Liver (tissue), 9 donors: ENCODE results near the gene SH2D3A. TPM values are rescaled to one million over a fixed set of nuclear protein-coding genes. Genes with fewer than 3 reads are reported as not detected.

Experiments used
- DNase-seq: peaks from one replicate; pipeline ENCODE4 v3.0.0-alpha.2; 2017; ENCODE audit warnings: low spot score
- H3K27ac ChIP-seq, 2 donors: one replicate each; pipeline ENCODE4 v1.7.0; 2013; ENCODE audit warnings: inconsistent platforms in 2 of 2, low read length in 2 of 2, control low read depth in 1 of 2, low read depth in 1 of 2, mild to moderate bottlenecking in 1 of 2
- H3K27me3 ChIP-seq, 4 donors: one replicate each; pipeline versions ENCODE4 v1.6.1 to v1.7.0; 2013; ENCODE audit warnings: low read length in 3 of 4, inconsistent platforms in 1 of 4, mild to moderate bottlenecking in 1 of 4, moderate library complexity in 1 of 4; ENCODE audit not compliant: control insufficient read depth in 4 of 4, insufficient read depth in 4 of 4
- H3K36me3 ChIP-seq, 4 donors: one replicate each; pipeline versions ENCODE4 v1.6.1 to v1.7.0; 2013; ENCODE audit warnings: low read length in 3 of 4, mild to moderate bottlenecking in 3 of 4, low read depth in 1 of 4, moderate library complexity in 1 of 4; ENCODE audit not compliant: control insufficient read depth in 4 of 4, insufficient read depth in 3 of 4
- H3K4me1 ChIP-seq, 4 donors: one replicate each; pipeline versions ENCODE4 v1.6.1 to v1.7.0; 2013; ENCODE audit warnings: low read length in 3 of 4, mild to moderate bottlenecking in 3 of 4, moderate library complexity in 1 of 4; ENCODE audit not compliant: control insufficient read depth in 4 of 4, insufficient read depth in 4 of 4
- H3K4me3 ChIP-seq, 3 donors: one replicate each; pipeline versions ENCODE4 v1.6.1 to v1.7.0; 2013; ENCODE audit warnings: low read length in 3 of 3, control low read depth in 1 of 3, low read depth in 1 of 3, mild to moderate bottlenecking in 1 of 3
- H3K9ac ChIP-seq, 2 donors: one replicate each; pipeline ENCODE4 v1.7.0; 2013; ENCODE audit warnings: low read length in 2 of 2, mild to moderate bottlenecking in 2 of 2, moderate library complexity in 2 of 2, control low read depth in 1 of 2, low read depth in 1 of 2
- H3K9me3 ChIP-seq, 4 donors: one replicate each; pipeline versions ENCODE4 v1.6.1 to v1.7.0; 2013; ENCODE audit warnings: low read length in 3 of 4; ENCODE audit not compliant: control insufficient read depth in 4 of 4
- EGR1 ChIP-seq, 2 donors: IDR thresholded peaks; 2 replicates each; pipeline ENCODE4 v1.6.1; 2016 to 2018; ENCODE audit warnings: antibody characterized with exemption in 2 of 2, low read depth in 2 of 2
- FOXA1 ChIP-seq: IDR thresholded peaks from 2 replicates; pipeline ENCODE4 v1.6.1; 2016; ENCODE audit warnings: antibody characterized with exemption
- HNF4A ChIP-seq, 2 donors: conservative IDR thresholded peaks; 2 replicates each; pipeline ENCODE4 v1.6.1; 2016; ENCODE audit warnings: antibody characterized with exemption in 2 of 2, mild to moderate bottlenecking in 2 of 2
- HNF4G ChIP-seq: IDR thresholded peaks from 2 replicates; pipeline ENCODE4 v1.6.1; 2016; ENCODE audit warnings: antibody characterized with exemption
- NR2F2 ChIP-seq: IDR thresholded peaks from 2 replicates; pipeline ENCODE4 v1.6.1; 2016; ENCODE audit warnings: antibody characterized with exemption
- RAD21 ChIP-seq, 2 donors: IDR thresholded peaks; 2 replicates each; pipeline ENCODE4 v1.6.1; 2016; ENCODE audit warnings: antibody characterized with exemption in 2 of 2, mild to moderate bottlenecking in 2 of 2
- SP1 ChIP-seq: IDR thresholded peaks from 2 replicates; pipeline ENCODE4 v1.6.1; 2018; ENCODE audit warnings: antibody characterized with exemption, mild to moderate bottlenecking
- TAF1 ChIP-seq: conservative IDR thresholded peaks from 2 replicates; pipeline ENCODE4 v1.6.1; 2016; ENCODE audit warnings: antibody characterized with exemption, mild to moderate bottlenecking
- YY1 ChIP-seq: IDR thresholded peaks from 2 replicates; pipeline ENCODE4 v1.6.1; 2016; ENCODE audit warnings: antibody characterized with exemption, mild to moderate bottlenecking
- WGBS: extraction: QIAGEN DNeasy Blood & Tissue Kit; methylation state at CpG from one replicate; pipeline ENCODE4 v1.1.7; 2013; 5-methylcytosine and 5-hydroxymethylcytosine counted together
- polyA plus RNA-seq, 2 donors: library from polyadenylated mRNA; stranded (reverse) in 1 of 2; unstranded in 1 of 2; fragments of 200-250 nt in 1 of 2; fragments of >200 nt in 1 of 2; fragmentation: Nextera tagmentation in 1 of 2; extraction: Ambion mirVana in 1 of 2; gene quantifications; one replicate each; pipeline versions ENCODE4 v1.2.1 to v1.2.3, GENCODE V29; 2013 to 2015
- total RNA-seq, 2 donors: library from RNA; depleted of rRNA; stranded (reverse); fragments of >200 nt; gene quantifications; one replicate each; pipeline ENCODE4 v1.2.3, GENCODE V29; 2014
- TF ChIP-seq, protein P1 (sequence below): IDR thresholded peaks from 2 replicates; pipeline ENCODE4 v1.6.1; 2016; ENCODE audit warnings: antibody characterized with exemption
- TF ChIP-seq, protein P2 (sequence below): fragments of 150-350 bp; IDR thresholded peaks from 2 replicates; pipeline ENCODE4 v1.5.1; 2017; ENCODE audit warnings: improper control_type of control experiment, low read depth, low read length; ENCODE audit not compliant: missing input control
- TF ChIP-seq, protein P3 (sequence below): IDR thresholded peaks from 2 replicates; pipeline ENCODE4 v1.6.1; 2016; ENCODE audit warnings: antibody characterized with exemption
- TF ChIP-seq, protein P4 (sequence below): IDR thresholded peaks from 2 replicates; pipeline ENCODE4 v1.6.1; 2016; ENCODE audit warnings: antibody characterized with exemption
- TF ChIP-seq, protein P5 (sequence below): IDR thresholded peaks from 2 replicates; pipeline ENCODE4 v1.6.1; 2016; ENCODE audit warnings: antibody characterized with exemption, mild to moderate bottlenecking
- donor health status: healthy.
- donor health status: healthy.
- donor health status: healthy.
- donor health status: healthy.
- donor health status: healthy.

SH2D3A gene
- total and polyA plus RNA-seq, 4 donors, result 0.23 to 1.0 (median 0.77) TPM

DNA sequence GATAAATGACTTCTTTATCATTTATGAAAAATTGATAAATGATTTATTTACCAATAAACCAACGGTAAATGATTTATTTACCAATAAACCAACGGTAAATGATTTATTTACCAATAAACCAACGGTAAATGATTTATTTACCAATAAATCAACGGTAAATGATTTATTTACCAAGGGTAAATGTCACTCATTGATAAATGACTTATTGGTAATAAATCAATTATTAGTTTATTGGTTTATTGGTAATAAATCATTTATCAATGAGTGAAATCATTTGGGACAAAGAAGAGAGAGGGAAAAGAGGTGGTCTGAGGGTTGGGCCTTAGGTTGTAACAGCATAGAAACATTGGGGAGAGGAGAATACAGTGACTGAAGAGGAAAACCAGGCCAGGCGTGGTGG lies 26.7 kb upstream of the SH2D3A start:
- no peak for TF ChIP-seq YY1
- no peak for TF ChIP-seq HNF4G
- no peak for TF ChIP-seq NR2F2
- no peak for TF ChIP-seq RAD21 (IDR thresholded peaks at IDR 0.05)
- no peak for TF ChIP-seq TAF1
- TF ChIP-seq, protein P1, sequence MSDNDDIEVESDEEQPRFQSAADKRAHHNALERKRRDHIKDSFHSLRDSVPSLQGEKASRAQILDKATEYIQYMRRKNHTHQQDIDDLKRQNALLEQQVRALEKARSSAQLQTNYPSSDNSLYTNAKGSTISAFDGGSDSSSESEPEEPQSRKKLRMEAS, result no peak
- TF ChIP-seq, protein P2, sequence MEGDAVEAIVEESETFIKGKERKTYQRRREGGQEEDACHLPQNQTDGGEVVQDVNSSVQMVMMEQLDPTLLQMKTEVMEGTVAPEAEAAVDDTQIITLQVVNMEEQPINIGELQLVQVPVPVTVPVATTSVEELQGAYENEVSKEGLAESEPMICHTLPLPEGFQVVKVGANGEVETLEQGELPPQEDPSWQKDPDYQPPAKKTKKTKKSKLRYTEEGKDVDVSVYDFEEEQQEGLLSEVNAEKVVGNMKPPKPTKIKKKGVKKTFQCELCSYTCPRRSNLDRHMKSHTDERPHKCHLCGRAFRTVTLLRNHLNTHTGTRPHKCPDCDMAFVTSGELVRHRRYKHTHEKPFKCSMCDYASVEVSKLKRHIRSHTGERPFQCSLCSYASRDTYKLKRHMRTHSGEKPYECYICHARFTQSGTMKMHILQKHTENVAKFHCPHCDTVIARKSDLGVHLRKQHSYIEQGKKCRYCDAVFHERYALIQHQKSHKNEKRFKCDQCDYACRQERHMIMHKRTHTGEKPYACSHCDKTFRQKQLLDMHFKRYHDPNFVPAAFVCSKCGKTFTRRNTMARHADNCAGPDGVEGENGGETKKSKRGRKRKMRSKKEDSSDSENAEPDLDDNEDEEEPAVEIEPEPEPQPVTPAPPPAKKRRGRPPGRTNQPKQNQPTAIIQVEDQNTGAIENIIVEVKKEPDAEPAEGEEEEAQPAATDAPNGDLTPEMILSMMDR, result no peak
- no peak for TF ChIP-seq HNF4A (conservative IDR thresholded peaks at IDR 0.05)
- TF ChIP-seq FOXA1, result no peak
- Histone ChIP-seq H3K9ac (no peak overlapping the region), H3K4me3 (no peak overlapping the region), H3K9me3 (peaks cover 0 to 3% (median under 1%) of the 10 kb centered on the region in 4 donors), H3K27me3 (peaks cover 0 to 2% (median 0%) of the 10 kb centered on the region in 4 donors), H3K36me3 (no peaks in the 10 kb centered on the region), H3K4me1 (no peaks in the 10 kb centered on the region), H3K27ac (no peak overlapping the region)
- DNase-seq, result no peak
- WGBS, result 68% methylated on average over 5 of the region's 5 CpGs

DNA sequence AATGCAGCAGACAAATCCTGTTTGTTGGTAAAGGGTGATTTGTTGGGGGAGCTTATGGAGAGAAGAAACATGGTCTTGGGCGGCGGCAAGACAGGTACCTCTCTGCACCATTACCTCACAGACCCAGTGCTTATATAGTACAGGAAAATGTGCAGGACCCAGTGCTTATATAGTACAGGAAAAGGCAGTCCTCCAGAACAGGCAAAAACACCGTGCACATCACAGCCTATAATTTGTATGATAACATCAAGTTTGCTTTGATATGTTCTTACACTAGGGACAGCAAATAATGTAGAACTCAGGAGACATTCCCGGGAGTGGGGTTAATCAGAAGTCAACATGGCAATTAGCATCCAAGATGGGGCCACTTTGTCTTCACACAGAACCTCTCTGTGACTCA lies 26.2 kb upstream of the SH2D3A start:
- Histone ChIP-seq H3K4me1 (no peaks in the 10 kb centered on the region), H3K9me3 (peaks cover 0 to 3% (median under 1%) of the 10 kb centered on the region in 4 donors), H3K27ac (no peak overlapping the region), H3K9ac (no peak overlapping the region), H3K4me3 (no peak overlapping the region), H3K27me3 (peaks cover 0 to 2% (median 0%) of the 10 kb centered on the region in 4 donors), H3K36me3 (no peaks in the 10 kb centered on the region)
- 82% methylated on average over 4 of the region's 4 CpGs for WGBS
- no peak for DNase-seq
- TF ChIP-seq HNF4G (no peak), EGR1 (IDR thresholded peaks at IDR 0.05; ENCODE audit: low read depth in 2 of 2) (no peak), SP1 (no peak), FOXA1 (no peak), YY1 (no peak)
- TF ChIP-seq, protein P2, result no peak
- TF ChIP-seq, protein P3, sequence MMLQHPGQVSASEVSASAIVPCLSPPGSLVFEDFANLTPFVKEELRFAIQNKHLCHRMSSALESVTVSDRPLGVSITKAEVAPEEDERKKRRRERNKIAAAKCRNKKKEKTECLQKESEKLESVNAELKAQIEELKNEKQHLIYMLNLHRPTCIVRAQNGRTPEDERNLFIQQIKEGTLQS, result no peak
- TF ChIP-seq, protein P1, result no peak
- TF ChIP-seq, protein P4, sequence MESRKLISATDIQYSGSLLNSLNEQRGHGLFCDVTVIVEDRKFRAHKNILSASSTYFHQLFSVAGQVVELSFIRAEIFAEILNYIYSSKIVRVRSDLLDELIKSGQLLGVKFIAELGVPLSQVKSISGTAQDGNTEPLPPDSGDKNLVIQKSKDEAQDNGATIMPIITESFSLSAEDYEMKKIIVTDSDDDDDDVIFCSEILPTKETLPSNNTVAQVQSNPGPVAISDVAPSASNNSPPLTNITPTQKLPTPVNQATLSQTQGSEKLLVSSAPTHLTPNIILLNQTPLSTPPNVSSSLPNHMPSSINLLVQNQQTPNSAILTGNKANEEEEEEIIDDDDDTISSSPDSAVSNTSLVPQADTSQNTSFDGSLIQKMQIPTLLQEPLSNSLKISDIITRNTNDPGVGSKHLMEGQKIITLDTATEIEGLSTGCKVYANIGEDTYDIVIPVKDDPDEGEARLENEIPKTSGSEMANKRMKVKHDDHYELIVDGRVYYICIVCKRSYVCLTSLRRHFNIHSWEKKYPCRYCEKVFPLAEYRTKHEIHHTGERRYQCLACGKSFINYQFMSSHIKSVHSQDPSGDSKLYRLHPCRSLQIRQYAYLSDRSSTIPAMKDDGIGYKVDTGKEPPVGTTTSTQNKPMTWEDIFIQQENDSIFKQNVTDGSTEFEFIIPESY, result no peak
- TF ChIP-seq, protein P5, sequence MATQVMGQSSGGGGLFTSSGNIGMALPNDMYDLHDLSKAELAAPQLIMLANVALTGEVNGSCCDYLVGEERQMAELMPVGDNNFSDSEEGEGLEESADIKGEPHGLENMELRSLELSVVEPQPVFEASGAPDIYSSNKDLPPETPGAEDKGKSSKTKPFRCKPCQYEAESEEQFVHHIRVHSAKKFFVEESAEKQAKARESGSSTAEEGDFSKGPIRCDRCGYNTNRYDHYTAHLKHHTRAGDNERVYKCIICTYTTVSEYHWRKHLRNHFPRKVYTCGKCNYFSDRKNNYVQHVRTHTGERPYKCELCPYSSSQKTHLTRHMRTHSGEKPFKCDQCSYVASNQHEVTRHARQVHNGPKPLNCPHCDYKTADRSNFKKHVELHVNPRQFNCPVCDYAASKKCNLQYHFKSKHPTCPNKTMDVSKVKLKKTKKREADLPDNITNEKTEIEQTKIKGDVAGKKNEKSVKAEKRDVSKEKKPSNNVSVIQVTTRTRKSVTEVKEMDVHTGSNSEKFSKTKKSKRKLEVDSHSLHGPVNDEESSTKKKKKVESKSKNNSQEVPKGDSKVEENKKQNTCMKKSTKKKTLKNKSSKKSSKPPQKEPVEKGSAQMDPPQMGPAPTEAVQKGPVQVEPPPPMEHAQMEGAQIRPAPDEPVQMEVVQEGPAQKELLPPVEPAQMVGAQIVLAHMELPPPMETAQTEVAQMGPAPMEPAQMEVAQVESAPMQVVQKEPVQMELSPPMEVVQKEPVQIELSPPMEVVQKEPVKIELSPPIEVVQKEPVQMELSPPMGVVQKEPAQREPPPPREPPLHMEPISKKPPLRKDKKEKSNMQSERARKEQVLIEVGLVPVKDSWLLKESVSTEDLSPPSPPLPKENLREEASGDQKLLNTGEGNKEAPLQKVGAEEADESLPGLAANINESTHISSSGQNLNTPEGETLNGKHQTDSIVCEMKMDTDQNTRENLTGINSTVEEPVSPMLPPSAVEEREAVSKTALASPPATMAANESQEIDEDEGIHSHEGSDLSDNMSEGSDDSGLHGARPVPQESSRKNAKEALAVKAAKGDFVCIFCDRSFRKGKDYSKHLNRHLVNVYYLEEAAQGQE, result no peak
